PC-9 (cell line): ENCODE data around the gene SPEM3. TPM values are rescaled to one million over a fixed set of nuclear protein-coding genes. Genes with fewer than 3 reads are reported as not detected.
A peak's percentile ranks its signal among the peaks of the same experiment; 100 is the strongest.

Experiments
- BruUV-seq: library from RNA; stranded (reverse); fragments of 400-500 nt; replicated peaks from 2 replicates; lab custom pipeline; 2021; lab: Mats Ljungman, UMichigan
- CTCF ChIA-PET: fragments of 300-600 bp; sonication (Branson Sonifier 250); formaldehyde crosslinking; loops from one replicate; lab custom pipeline; 2022; ENCODE audit warnings: antibody characterized with exemption; lab: Charles Lee
- POLR2A ChIA-PET: fragments of 300-600 bp; sonication (Branson Sonifier 250); formaldehyde crosslinking; loops from one replicate; lab custom pipeline; 2022; ENCODE audit warnings: antibody characterized with exemption; ENCODE audit not compliant: unreplicated experiment; lab: Charles Lee
- DNase-seq, 2 experiments: peaks; one replicate each; pipeline versions ENCODE4 v3.0.0 to v3.0.0-alpha.2; 2015 to 2022; ENCODE audit warnings: mixed read lengths in 1 of 2
- H2AFZ ChIP-seq: fragments of 200-600 bp; sonication (generic); 2 replicates; pipeline ENCODE4 v1.8.1; 2017; ENCODE audit warnings: antibody characterized with exemption
- H3F3A ChIP-seq: fragments of 200-600 bp; sonication (generic); 2 replicates; pipeline ENCODE4 v1.8.1; 2017; ENCODE audit warnings: antibody characterized with exemption, mild to moderate bottlenecking, low read depth; ENCODE audit not compliant: insufficient read depth
- H3K27ac ChIP-seq: fragments of 200-600 bp; sonication (generic); 2 replicates; pipeline ENCODE4 v1.6.1; 2016; ENCODE audit warnings: mixed run types
- H3K27me3 ChIP-seq: fragments of 200-600 bp; sonication (generic); 2 replicates; pipeline ENCODE4 v1.6.1; 2016; ENCODE audit warnings: low read depth, mixed run types; ENCODE audit not compliant: insufficient read depth
- H3K36me3 ChIP-seq: fragments of 200-600 bp; sonication (generic); 2 replicates; pipeline ENCODE4 v1.6.1; 2016; ENCODE audit warnings: low read depth, mixed run types
- H3K4me1 ChIP-seq: fragments of 200-600 bp; sonication (generic); replicated peaks from 2 replicates; pipeline ENCODE4 v1.6.1; 2016; ENCODE audit warnings: mixed run types; ENCODE audit not compliant: insufficient read depth
- H3K4me2 ChIP-seq: fragments of 200-600 bp; sonication (generic); 2 replicates; pipeline ENCODE4 v1.6.1; 2017; ENCODE audit warnings: mixed run types
- H3K4me3 ChIP-seq: fragments of 200-600 bp; sonication (generic); 2 replicates; pipeline ENCODE4 v1.6.1; 2016; ENCODE audit warnings: mixed run types
- H3K79me2 ChIP-seq: fragments of 200-600 bp; sonication (generic); 2 replicates; pipeline ENCODE4 v1.6.1; 2017; ENCODE audit warnings: low read depth, mixed run types
- H3K9me2 ChIP-seq: fragments of 200-600 bp; sonication (generic); 2 replicates; pipeline ENCODE4 v1.8.1; 2017; ENCODE audit warnings: mild to moderate bottlenecking; ENCODE audit not compliant: insufficient read depth
- H3K9me3 ChIP-seq: fragments of 200-600 bp; sonication (generic); 2 replicates; pipeline ENCODE4 v1.8.1; 2016; ENCODE audit warnings: low read depth; ENCODE audit not compliant: insufficient read depth
- H4K20me1 ChIP-seq: fragments of 200-600 bp; sonication (generic); 2 replicates; pipeline ENCODE4 v1.8.1; 2017; ENCODE audit not compliant: insufficient read depth
- CTCF ChIP-seq: fragments of 200-600 bp; sonication (generic); conservative IDR thresholded peaks from 2 replicates; pipeline ENCODE4 v1.6.1; 2017; ENCODE audit warnings: mixed run types, antibody characterized with exemption, mild to moderate bottlenecking, moderate library complexity
- EZH2 ChIP-seq: fragments of 200-600 bp; sonication (generic); IDR thresholded peaks from 2 replicates; pipeline ENCODE4 v1.8.0; 2017; ENCODE audit warnings: antibody characterized with exemption, low read depth
- intact Hi-C: fragments of 100-400 bp; cut with micrococcal nuclease; formaldehyde crosslinking; loops from one replicate; pipeline ENCODE4 v1.10.0; 2022; ENCODE audit not compliant: unreplicated experiment
- total RNA-seq: library from RNA; stranded (reverse); gene quantifications from 2 replicates; pipeline ENCODE4 v1.2.3, GENCODE V29; 2021

Gene SPEM3
- total RNA-seq, 1 experiment from 2014 or later: not detected

- H3K36me3 ChIP-seq: no peaks in the 10 kb centered on the region
- CTCF ChIA-PET: no interaction called here
- no peak overlapping the region for H3K27ac ChIP-seq
- no peaks in the 10 kb centered on the region for H3K79me2 ChIP-seq
- 0 out of 2 replicates have a peak, but pooled peaks cover 3% of the 10 kb centered on the region for H3K4me1 ChIP-seq
- H3K9me2 ChIP-seq: no peaks in the 10 kb centered on the region
- peaks cover 4% of the 10 kb centered on the region; the same call in 1 of the 2 replicates for H3F3A ChIP-seq
- H2AFZ ChIP-seq: no peak overlapping the region
- POLR2A ChIA-PET: interaction anchor here (0.6 kb wide), 1 partner anchor 14 kb away, joined by 7 read pairs; the partner anchor contains the start of gene TMEM256
- no peaks in the 10 kb centered on the region for H4K20me1 ChIP-seq
- intact Hi-C loops: no loop called here
- no peak overlapping the region for H3K4me3 ChIP-seq
- BruUV-seq: no TSS peak
- DNase-seq: no peak
- no peak overlapping the region for H3K4me2 ChIP-seq
- no peaks in the 10 kb centered on the region for H3K27me3 ChIP-seq
- H3K9me3 ChIP-seq: no peaks in the 10 kb centered on the region
- TF ChIP-seq CTCF: no peak
- no peak for TF ChIP-seq EZH2
Observed at GRCh38 chr17:7389924-7390910, 38.4 kb upstream of the SPEM3 start.

GRCh38 chr17:7391307-7391706 lies 37.4 kb upstream of the SPEM3 start:
- no peak overlapping the region for H3K4me2 ChIP-seq
- peaks cover 8% of the 10 kb centered on the region; the same call in 1 of the 2 replicates for H3F3A ChIP-seq
- intact Hi-C loops: no loop called here
- CTCF ChIA-PET: no interaction called here
- no peak for DNase-seq
- no peak overlapping the region for H3K4me3 ChIP-seq
- POLR2A ChIA-PET: interaction anchor here (0.7 kb wide), 1 partner anchor 9 kb away, joined by 5 read pairs; no protein-coding TSS in a partner anchor
- no peak overlapping the region for H3K27ac ChIP-seq
- 0 out of 2 replicates have a peak, but pooled peaks cover 3% of the 10 kb centered on the region for H3K4me1 ChIP-seq
- TF ChIP-seq CTCF: no peak
- no peak for TF ChIP-seq EZH2
- H3K27me3 ChIP-seq: no peaks in the 10 kb centered on the region
- no peaks in the 10 kb centered on the region for H3K36me3 ChIP-seq
- H4K20me1 ChIP-seq: no peaks in the 10 kb centered on the region
- BruUV-seq: no TSS peak
- H3K9me2 ChIP-seq: no peaks in the 10 kb centered on the region
- no peaks in the 10 kb centered on the region for H3K9me3 ChIP-seq
- no peaks in the 10 kb centered on the region for H3K79me2 ChIP-seq
- H2AFZ ChIP-seq: no peak overlapping the region

DNA sequence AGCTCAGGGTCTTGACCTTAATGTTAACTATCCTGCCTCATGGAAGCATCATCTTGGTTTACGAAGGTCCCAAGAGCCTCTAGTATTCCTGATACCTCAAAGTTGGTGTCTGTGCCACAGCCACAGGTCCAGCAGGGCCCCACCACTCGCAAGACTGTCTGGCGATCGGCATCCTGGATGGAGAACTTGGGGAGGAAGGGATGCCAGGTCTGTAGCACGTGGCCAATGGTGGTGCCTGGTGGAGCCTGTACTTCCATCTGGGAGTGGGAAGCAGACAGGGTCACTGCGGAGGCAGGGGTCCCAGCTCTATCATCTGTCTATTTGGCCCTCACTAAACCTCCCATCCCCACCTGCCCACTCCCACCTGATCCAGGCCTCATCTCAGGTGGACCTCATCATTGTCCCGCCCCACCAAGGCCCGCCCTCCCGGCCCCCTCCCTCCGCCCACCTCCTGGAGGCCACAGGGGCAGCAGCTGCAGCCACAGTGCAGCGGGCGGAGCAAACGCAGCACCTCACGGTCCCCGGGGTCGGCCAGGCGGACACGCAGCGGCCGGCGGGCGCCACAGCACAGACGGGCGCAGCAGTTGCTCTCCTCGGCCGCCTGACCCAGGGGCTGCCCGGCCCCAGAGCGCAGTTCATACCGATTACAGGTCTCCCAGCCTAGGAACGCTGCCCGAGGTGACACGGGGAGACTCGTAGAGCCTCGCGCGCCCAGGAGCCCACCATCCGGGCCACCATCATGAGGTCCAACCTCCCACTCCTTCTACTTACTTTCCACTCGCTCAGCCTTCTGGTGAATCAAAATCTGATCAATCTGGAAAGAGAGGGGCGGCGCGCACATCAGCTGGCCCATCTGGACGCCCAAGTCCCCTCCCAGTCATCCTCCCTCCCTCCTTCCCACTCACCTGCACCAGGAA lies 35.7 kb upstream of the SPEM3 start:
- TF ChIP-seq CTCF (no peak), EZH2 (no peak)
- no peaks in the 10 kb centered on the region for H3K79me2 ChIP-seq
- ChIA-PET POLR2A (interaction anchor here (0.6 to 0.8 kb wide), 3 partner anchors 35 to 92 kb away, joined by 3 to 6 read pairs (median 5); no protein-coding TSS in a partner anchor), CTCF (no interaction called here)
- no peaks in the 10 kb centered on the region for H3K36me3 ChIP-seq
- 0 out of 2 replicates have a peak, but pooled peaks cover 3% of the 10 kb centered on the region for H3K4me1 ChIP-seq
- peak overlapping the region; percentile 95 for H3K4me2 ChIP-seq
- no peaks in the 10 kb centered on the region for H3K9me2 ChIP-seq
- H3K4me3 ChIP-seq: peak overlapping the region; percentile 78
- no peaks in the 10 kb centered on the region for H3K9me3 ChIP-seq
- no peaks in the 10 kb centered on the region for H3K27me3 ChIP-seq
- peaks cover 8% of the 10 kb centered on the region; the same call in 1 of the 2 replicates for H3F3A ChIP-seq
- no peak overlapping the region for H2AFZ ChIP-seq
- no peaks in the 10 kb centered on the region for H4K20me1 ChIP-seq
- H3K27ac ChIP-seq: no peak overlapping the region
- DNase-seq: no peak
- BruUV-seq: no TSS peak
- intact Hi-C loops: no loop called here
